HepG2 (cell line): ENCODE data around the gene VAMP2. TPM values are rescaled to one million over a fixed set of nuclear protein-coding genes. Genes with fewer than 3 reads are reported as not detected.

Experiments
- ATAC-seq: fragments of 200-7000 bp; cut with Tn5 transposase; 3 replicates; pipeline ENCODE4 v1.9.1; 2020; ENCODE audit warnings: mild to moderate bottlenecking, moderate library complexity
- BruUV-seq: library from RNA; stranded (reverse); fragments of 400-500 nt; replicated peaks from 2 replicates; lab custom pipeline; 2021; lab: Mats Ljungman, UMichigan
- CTCF ChIA-PET: fragments of 300-600 bp; formaldehyde crosslinking; extraction: SDS; loops from one replicate; lab custom pipeline; 2021; ENCODE audit warnings: low total read pairs, inconsistent platforms, low intra/inter-chr PET ratio; lab: Yijun Ruan, JAX
- POLR2A ChIA-PET: fragments of 350-600 bp; sonication (Branson Sonifier 250); formaldehyde crosslinking; loops from one replicate; lab custom pipeline; 2020; ENCODE audit warnings: antibody characterized with exemption, inconsistent platforms; lab: Yijun Ruan, JAX
- DNase-seq: peaks from one replicate; pipeline ENCODE4 v3.0.0-alpha.2; 2015; ENCODE audit warnings: low spot score
- FAIRE-seq: peaks from 3 replicates; lab custom pipeline; 2011; peaks lifted over from hg19 to GRCh38; lab: Jason Lieb, UNC
- H2AFZ ChIP-seq: one replicate; pipeline ENCODE4 v1.6.1; 2011; ENCODE audit warnings: low read length, inconsistent platforms
- H3K27ac ChIP-seq: fragments of 300-600 bp; 3 replicates; pipeline ENCODE4 v1.8.0; 2011; ENCODE audit warnings: mixed run types, mild to moderate bottlenecking, mixed read lengths, low read length, inconsistent platforms; ENCODE audit not compliant: insufficient read depth; ENCODE audit errors: extremely low read length
- H3K27me3 ChIP-seq, 2 experiments: fragments of 200-600 bp in 1 of 2; 2 replicates in 1 of 2; 3 replicates in 1 of 2; pipeline versions ENCODE4 v1.6.0 to v1.8.0; 2011; ENCODE audit warnings: low read length in 2 of 2, mild to moderate bottlenecking in 2 of 2, moderate library complexity in 2 of 2, inconsistent platforms in 1 of 2; ENCODE audit not compliant: insufficient read depth in 2 of 2, control insufficient read depth in 1 of 2
- H3K36me3 ChIP-seq, 2 experiments: fragments of 200-600 bp in 1 of 2; replicated peaks in 1 of 2; 2 replicates in 1 of 2; 3 replicates in 1 of 2; pipeline versions ENCODE4 v1.5.1 to v1.8.0; 2011; ENCODE audit warnings: low read length in 2 of 2, inconsistent platforms in 1 of 2; ENCODE audit not compliant: insufficient read depth in 2 of 2, control insufficient read depth in 1 of 2
- H3K4me1 ChIP-seq: 2 replicates; pipeline ENCODE4 v1.5.1; 2012; ENCODE audit warnings: low read length, inconsistent platforms; ENCODE audit not compliant: insufficient read depth
- H3K4me2 ChIP-seq: 2 replicates; pipeline ENCODE4 v1.6.0; 2011; ENCODE audit warnings: low read depth, low read length, inconsistent platforms
- H3K4me3 ChIP-seq, 3 experiments: fragments of 200-600 bp in 1 of 3; sonication (generic), shearing (Covaris generic) in 1 of 3; replicated peaks in 1 of 3; 2 replicates each; pipeline ENCODE4 v1.5.1; 2011 to 2016; ENCODE audit warnings: low read length in 3 of 3, inconsistent platforms in 2 of 3, low read depth in 2 of 3, mild to moderate bottlenecking in 2 of 3, control low read depth in 1 of 3, mixed read lengths in 1 of 3; ENCODE audit not compliant: insufficient read depth in 1 of 3
- H3K79me2 ChIP-seq: one replicate; pipeline ENCODE4 v1.6.1; 2011; ENCODE audit warnings: low read length, inconsistent platforms; ENCODE audit not compliant: insufficient read depth
- H3K9ac ChIP-seq: 2 replicates; pipeline ENCODE4 v1.6.0; 2011; ENCODE audit warnings: mild to moderate bottlenecking, low read depth, low read length, inconsistent platforms; ENCODE audit not compliant: insufficient read depth
- H3K9me3 ChIP-seq: 2 replicates; pipeline ENCODE4 v1.5.1; 2012; ENCODE audit warnings: mild to moderate bottlenecking, low read length
- H4K20me1 ChIP-seq: 2 replicates; pipeline ENCODE4 v1.6.0; 2011; ENCODE audit warnings: inconsistent platforms, mild to moderate bottlenecking, low read length, moderate library complexity; ENCODE audit not compliant: insufficient read depth
- HOXA3 ChIP-seq: sonication (generic); formaldehyde crosslinking; IDR thresholded peaks from 2 replicates; pipeline ENCODE4 v1.5.0; 2020; ENCODE audit warnings: missing genetic modification reagents
- ONECUT2 ChIP-seq: sonication (generic); formaldehyde crosslinking; IDR thresholded peaks from 2 replicates; pipeline ENCODE4 v1.4.0; 2020; ENCODE audit warnings: missing genetic modification reagents
- REST ChIP-seq, 2 experiments: IDR thresholded peaks; 2 replicates each; pipeline ENCODE4 v1.6.1; 2011 to 2012; ENCODE audit warnings: low read length in 2 of 2, borderline replicate concordance in 1 of 2, low read depth in 1 of 2, mild to moderate bottlenecking in 1 of 2, moderate library complexity in 1 of 2
- RORA ChIP-seq: sonication (generic); formaldehyde crosslinking; IDR thresholded peaks from 2 replicates; pipeline ENCODE4 v1.5.0; 2020; ENCODE audit warnings: mild to moderate bottlenecking, missing genetic modification reagents, moderate library complexity
- ZNF350 ChIP-seq: sonication (generic); formaldehyde crosslinking; IDR thresholded peaks from 2 replicates; pipeline ENCODE4 v1.4.0; 2020; ENCODE audit warnings: mild to moderate bottlenecking, low read depth, missing genetic modification reagents, borderline replicate concordance
- ZNF407 ChIP-seq: sonication (generic); formaldehyde crosslinking; IDR thresholded peaks from one replicate; pipeline ENCODE4 v1.5.1; 2020; ENCODE audit warnings: mild to moderate bottlenecking, missing genetic modification reagents; ENCODE audit errors: not compliant biosample characterization
- WGBS: methylation state at CpG from one replicate; pipeline ENCODE4 v1.1.6; 2017; ENCODE audit warnings: low lambda C conversion rate; 5-methylcytosine and 5-hydroxymethylcytosine counted together
- in situ Hi-C: cut with HindIII; loops from 2 replicates; pipeline ENCODE4 v1.10.0; 2017; ENCODE audit warnings: low pct_unique_long_range_greater_than_20kb; ENCODE audit not compliant: extremely low pct_ligation_motif_present
- intact Hi-C: fragments of 100-400 bp; cut with micrococcal nuclease; formaldehyde crosslinking; loops from one replicate; pipeline ENCODE4 v1.10.0; 2022; ENCODE audit not compliant: unreplicated experiment
- polyA plus RNA-seq, 8 experiments: library from polyadenylated mRNA; depleted of rRNA in 3 of 8; stranded (reverse) in 7 of 8; unstranded in 1 of 8; fragments of >200 nt; fragmentation: Illumina TruSeq in 4 of 8; extraction: Trizol in 4 of 8; gene quantifications; 2 replicates each; pipeline versions ENCODE4 v1.2.1 to v1.2.3, GENCODE V29; 2011 to 2016; ENCODE audit warnings: low read depth in 4 of 8, missing spikeins in 1 of 8, mixed read lengths in 1 of 8; ENCODE audit not compliant: insufficient read depth in 1 of 8
- total RNA-seq, 5 experiments: library from RNA; depleted of rRNA; stranded (reverse); fragments of >200 nt; fragmentation: Illumina TruSeq; extraction: Trizol; gene quantifications; 2 replicates each; pipeline ENCODE4 v1.2.3, GENCODE V29; 2016; ENCODE audit warnings: low read depth in 1 of 5

Gene VAMP2
- total and polyA plus RNA-seq, 2 of the 13 experiments (the other 11 are each of a cell fraction or from before 2014, with no cell fraction given), result 3.9 to 17.2 TPM

GRCh38 chr17:8119581-8120519 is 42.9 kb downstream of the VAMP2 start:
- Histone ChIP-seq H3K9me3 (no peaks in the 10 kb centered on the region), H4K20me1 (peaks cover 13% of the 10 kb centered on the region; the same call in 1 of the 2 replicates), H3K4me1 (peaks cover 61% of the 10 kb centered on the region), H3K27me3 (peaks cover 6 to 58% of the 10 kb centered on the region in 2 experiments), H3K4me2 (peak overlapping the region; percentile 100), H3K27ac (peak overlapping the region; percentile 33), H3K36me3 (no peaks in the 10 kb centered on the region), H3K9ac (peak overlapping the region; percentile 31), H2AFZ (no peak overlapping the region), H3K4me3 (peak overlapping the region; percentile 68 to 95 (median 94)), H3K79me2 (no peaks in the 10 kb centered on the region)
- CTCF ChIA-PET, result interaction anchor here (1.6 kb wide), 1 partner anchor 26 kb away, joined by 12 read pairs; no protein-coding TSS in a partner anchor
- in situ Hi-C loops (loop anchor here (5.0 to 10.0 kb wide), 4 partner anchors 37 to 182 kb away; no protein-coding TSS in a partner anchor), intact Hi-C loops (loop anchor here (1.0 to 5.0 kb wide), 5 partner anchors 25 to 102 kb away; no protein-coding TSS in a partner anchor)
- POLR2A ChIA-PET, result interaction anchor here (0.7 to 5.1 kb wide), 12 partner anchors 15 to 175 kb away, joined by 3 to 35 read pairs (median 5); partner anchors contain the start of genes BORCS6, CTC1 and SLC25A35
- FAIRE-seq (peak; percentile 80), ATAC-seq (peak; percentile 28), DNase-seq (peak; percentile 93)
- BruUV-seq, result no TSS peak
- 1% methylated on average over 24 of the region's 28 CpGs for WGBS
- peak; percentile 60; the same call in 1 of the 2 replicates for TF ChIP-seq ONECUT2 (CRISPR knock-in tag)
- peak in 1 of 2 experiments; percentile 51; a peak in 1 of 4 replicates for TF ChIP-seq REST (IDR thresholded peaks at IDR 0.05; ENCODE audit: borderline replicate concordance in 1 of 2, low read depth in 1 of 2, low read length in 2 of 2)
- TF ChIP-seq RORA, result no peak
- TF ChIP-seq ZNF350 (CRISPR knock-in tag), result peak; percentile 74; the same call in 1 of the 2 replicates
- TF ChIP-seq HOXA3 (CRISPR knock-in tag), result peak; percentile 56; the same call in 1 of the 2 replicates
- no peak for TF ChIP-seq ZNF407
